ENCODE results near the gene SLC28A3. TPM values are rescaled to one million over a fixed set of nuclear protein-coding genes. Genes with fewer than 3 reads are reported as not detected.

The SLC28A3 gene
- total RNA-seq, 4 donors from 2014 or later = 0.23 TPM; not detected in 3

DNA sequence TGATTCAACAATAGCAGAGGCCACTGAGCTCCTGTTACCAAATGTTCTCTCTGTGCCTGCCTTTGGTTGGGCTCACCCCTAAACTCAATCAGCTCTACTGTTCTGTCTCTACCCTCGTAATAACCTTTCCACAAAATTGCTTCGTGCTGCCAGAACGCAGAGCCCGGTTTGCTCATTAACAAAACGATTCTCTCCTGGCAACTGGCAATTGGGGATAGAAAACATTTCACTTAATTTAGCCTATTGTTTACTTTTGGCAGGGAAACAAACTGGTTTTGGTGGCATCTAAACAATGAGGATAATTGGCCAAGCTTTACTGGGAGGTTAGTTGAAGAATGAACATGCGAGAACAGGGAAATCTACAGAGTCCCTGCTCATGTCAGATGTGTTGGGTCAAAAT, 56.6 kb downstream of the SLC28A3 start:
- H3K4me3 ChIP-seq = no peak overlapping the region
- H3K36me3 ChIP-seq = no peaks in the 10 kb centered on the region
- in situ Hi-C loops (cut with MboI; ENCODE audit: low sequenced_read_pairs in 4 of 4) (no loop called here), intact Hi-C loops (cut with DNase I; ENCODE audit: low total_unique reads) (no loop called here)
- TF ChIP-seq, protein P1, sequence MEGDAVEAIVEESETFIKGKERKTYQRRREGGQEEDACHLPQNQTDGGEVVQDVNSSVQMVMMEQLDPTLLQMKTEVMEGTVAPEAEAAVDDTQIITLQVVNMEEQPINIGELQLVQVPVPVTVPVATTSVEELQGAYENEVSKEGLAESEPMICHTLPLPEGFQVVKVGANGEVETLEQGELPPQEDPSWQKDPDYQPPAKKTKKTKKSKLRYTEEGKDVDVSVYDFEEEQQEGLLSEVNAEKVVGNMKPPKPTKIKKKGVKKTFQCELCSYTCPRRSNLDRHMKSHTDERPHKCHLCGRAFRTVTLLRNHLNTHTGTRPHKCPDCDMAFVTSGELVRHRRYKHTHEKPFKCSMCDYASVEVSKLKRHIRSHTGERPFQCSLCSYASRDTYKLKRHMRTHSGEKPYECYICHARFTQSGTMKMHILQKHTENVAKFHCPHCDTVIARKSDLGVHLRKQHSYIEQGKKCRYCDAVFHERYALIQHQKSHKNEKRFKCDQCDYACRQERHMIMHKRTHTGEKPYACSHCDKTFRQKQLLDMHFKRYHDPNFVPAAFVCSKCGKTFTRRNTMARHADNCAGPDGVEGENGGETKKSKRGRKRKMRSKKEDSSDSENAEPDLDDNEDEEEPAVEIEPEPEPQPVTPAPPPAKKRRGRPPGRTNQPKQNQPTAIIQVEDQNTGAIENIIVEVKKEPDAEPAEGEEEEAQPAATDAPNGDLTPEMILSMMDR (IDR thresholded peaks at IDR 0.05 in 4 of 5, conservative IDR thresholded peaks at IDR 0.05 in 1 of 5) = no peak
- no peak for TF ChIP-seq POLR2A (IDR thresholded peaks at IDR 0.05)
- H3K9me3 ChIP-seq = no peaks in the 10 kb centered on the region
- H3K4me1 ChIP-seq = no peaks in the 10 kb centered on the region
- no peak for DNase-seq
- ATAC-seq = no peak
- no peaks in the 10 kb centered on the region for H3K27me3 ChIP-seq
- H3K27ac ChIP-seq = no peak overlapping the region

DNA sequence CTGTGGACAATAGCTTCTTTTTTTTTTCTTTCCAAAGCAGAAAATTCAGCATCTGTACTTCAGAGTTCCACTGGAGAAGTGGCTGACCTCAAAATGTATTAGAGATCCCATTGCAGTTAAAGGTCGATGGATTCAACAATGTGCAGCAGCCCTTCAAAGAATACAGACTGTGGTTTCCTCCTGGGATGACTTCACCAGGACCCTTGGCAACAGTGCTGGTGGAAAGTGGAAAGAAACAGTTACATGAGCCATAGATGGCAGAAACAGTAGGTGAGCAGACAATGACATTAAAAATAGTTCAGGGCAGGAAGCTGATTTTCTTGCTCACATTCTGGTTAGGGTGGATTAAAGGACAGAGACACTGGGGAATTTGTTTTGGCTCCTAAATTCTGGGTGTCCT, 62.4 kb downstream of the SLC28A3 start:
- Histone ChIP-seq H3K4me1 (no peaks in the 10 kb centered on the region), H3K4me3 (no peak overlapping the region), H3K36me3 (no peaks in the 10 kb centered on the region), H3K9me3 (no peaks in the 10 kb centered on the region), H3K27me3 (no peaks in the 10 kb centered on the region), H3K27ac (no peak overlapping the region)
- no peak for DNase-seq
- intact Hi-C loops (cut with DNase I; ENCODE audit: low total_unique reads) (no loop called here), in situ Hi-C loops (cut with MboI; ENCODE audit: low sequenced_read_pairs in 4 of 4) (no loop called here)
- no peak for ATAC-seq
- TF ChIP-seq POLR2A (IDR thresholded peaks at IDR 0.05) = no peak
- TF ChIP-seq, protein P1 (IDR thresholded peaks at IDR 0.05 in 4 of 5, conservative IDR thresholded peaks at IDR 0.05 in 1 of 5) = no peak

DNA sequence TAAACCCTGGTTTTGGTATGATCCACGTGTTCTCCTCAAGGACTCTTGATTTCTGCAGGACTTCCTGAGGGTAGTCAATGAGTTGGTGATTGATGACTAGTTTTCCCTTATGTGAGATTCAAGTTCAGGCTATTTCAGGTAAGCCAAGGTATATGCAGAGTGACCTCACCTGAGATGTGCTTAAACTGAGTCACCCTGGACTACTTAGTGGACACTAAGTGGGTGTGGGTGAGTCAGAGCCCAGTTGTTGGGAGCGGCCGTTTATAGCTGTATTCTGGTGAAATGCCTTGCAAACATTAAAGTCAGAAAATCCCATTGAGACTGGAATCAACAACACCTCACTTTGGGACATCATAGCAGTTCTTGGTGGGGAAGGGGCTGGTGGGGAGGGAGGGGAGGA, 62.9 kb downstream of the SLC28A3 start:
- TF ChIP-seq, protein P1 (IDR thresholded peaks at IDR 0.05 in 4 of 5, conservative IDR thresholded peaks at IDR 0.05 in 1 of 5) = no peak
- no peak for TF ChIP-seq POLR2A (IDR thresholded peaks at IDR 0.05)
- Histone ChIP-seq H3K4me1 (no peaks in the 10 kb centered on the region), H3K27me3 (no peaks in the 10 kb centered on the region), H3K9me3 (no peaks in the 10 kb centered on the region), H3K4me3 (no peak overlapping the region), H3K36me3 (no peaks in the 10 kb centered on the region), H3K27ac (no peak overlapping the region)
- intact Hi-C loops (cut with DNase I; ENCODE audit: low total_unique reads) = no loop called here
- in situ Hi-C loops (cut with MboI; ENCODE audit: low sequenced_read_pairs in 4 of 4) = no loop called here
- no peak for ATAC-seq
- DNase-seq = no peak

DNA sequence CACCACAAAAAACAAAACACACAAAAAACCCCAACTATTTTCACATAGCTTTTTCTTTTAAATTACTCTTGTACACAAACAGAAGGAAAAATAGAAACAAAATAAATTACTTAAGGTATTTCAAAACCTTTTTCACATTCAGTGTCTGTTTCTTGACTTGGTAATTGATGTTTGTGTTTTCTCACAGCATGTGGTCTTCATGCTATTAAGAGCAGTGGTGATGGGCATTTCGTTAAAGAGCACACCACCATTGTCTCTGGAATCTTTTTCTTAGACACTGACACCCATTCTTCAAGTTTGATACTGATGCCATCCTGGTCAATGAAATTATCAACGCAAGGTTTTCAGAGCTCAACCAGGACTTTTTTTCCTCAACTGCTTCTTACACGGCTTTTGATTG, 63.8 kb downstream of the SLC28A3 start:
- Histone ChIP-seq H3K27me3 (peaks cover 3 to 7% (median 5%) of the 10 kb centered on the region in 3 donors), H3K4me3 (no peak overlapping the region), H3K4me1 (no peaks in the 10 kb centered on the region), H3K36me3 (no peaks in the 10 kb centered on the region), H3K9me3 (no peaks in the 10 kb centered on the region), H3K27ac (no peak overlapping the region)
- intact Hi-C loops (cut with DNase I; ENCODE audit: low total_unique reads) (no loop called here), in situ Hi-C loops (cut with MboI; ENCODE audit: low sequenced_read_pairs in 4 of 4) (no loop called here)
- ATAC-seq (no peak), DNase-seq (no peak)
- TF ChIP-seq, protein P1 (IDR thresholded peaks at IDR 0.05 in 4 of 5, conservative IDR thresholded peaks at IDR 0.05 in 1 of 5) = no peak
- no peak for TF ChIP-seq POLR2A (IDR thresholded peaks at IDR 0.05)

DNA sequence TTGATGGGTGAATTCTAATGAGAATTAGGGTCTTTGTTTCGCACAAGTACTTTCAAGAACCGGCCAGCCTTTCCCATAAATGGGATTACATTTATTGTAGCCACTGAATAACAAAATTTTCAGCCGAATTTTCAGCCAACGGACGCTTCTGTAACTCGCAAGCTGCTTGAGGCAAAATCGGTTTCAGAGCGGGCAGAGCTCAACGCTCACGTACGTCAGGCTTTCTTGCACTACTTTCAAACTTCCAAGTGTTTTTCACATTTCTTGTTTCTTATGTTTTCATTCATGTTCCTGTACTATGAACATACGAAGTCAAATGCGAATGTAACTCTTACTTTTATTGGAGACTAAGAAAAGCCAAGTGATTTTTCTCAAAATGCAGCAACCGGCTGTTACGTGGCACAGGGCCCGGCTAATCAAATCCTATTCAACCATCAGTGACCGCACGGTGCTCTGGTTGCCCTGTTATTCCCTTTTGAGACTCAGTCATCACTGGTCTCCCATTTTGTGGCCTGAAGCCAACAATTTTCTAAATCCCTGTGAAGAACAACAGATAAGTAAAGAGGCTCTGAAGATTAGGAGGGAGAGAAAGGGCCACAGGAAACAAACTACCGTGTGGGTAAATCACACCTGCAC, 68.5 kb downstream of the SLC28A3 start:
- Histone ChIP-seq H3K36me3 (no peaks in the 10 kb centered on the region), H3K4me3 (peak overlapping the region in 3 of 4 donors; percentile 1 to 35 (median 33)), H3K9me3 (no peaks in the 10 kb centered on the region), H3K27ac (peak overlapping the region in 1 of 4 donors; percentile 21), H3K4me1 (no peaks in the 10 kb centered on the region), H3K27me3 (peaks cover 8 to 12% (median 10%) of the 10 kb centered on the region in 3 donors)
- DNase-seq (no peak), ATAC-seq (peak in 1 of 2 donors; percentile 26)
- intact Hi-C loops (cut with DNase I; ENCODE audit: low total_unique reads) (no loop called here), in situ Hi-C loops (cut with MboI; ENCODE audit: low sequenced_read_pairs in 4 of 4) (no loop called here)
- TF ChIP-seq POLR2A (IDR thresholded peaks at IDR 0.05) = no peak
- TF ChIP-seq, protein P1 (IDR thresholded peaks at IDR 0.05 in 4 of 5, conservative IDR thresholded peaks at IDR 0.05 in 1 of 5) = no peak
